GM11168 (cell line): ENCODE measurements around the gene SCGB1D2.

Experiments used
- in situ Hi-C: fragments of 300-500 bp; cut with MboI; formaldehyde crosslinking; loops from one replicate; pipeline ENCODE4 v1.12.0; 2022; ENCODE audit warnings: low sequenced_read_pairs; ENCODE audit not compliant: unreplicated experiment

SCGB1D2 gene

DNA sequence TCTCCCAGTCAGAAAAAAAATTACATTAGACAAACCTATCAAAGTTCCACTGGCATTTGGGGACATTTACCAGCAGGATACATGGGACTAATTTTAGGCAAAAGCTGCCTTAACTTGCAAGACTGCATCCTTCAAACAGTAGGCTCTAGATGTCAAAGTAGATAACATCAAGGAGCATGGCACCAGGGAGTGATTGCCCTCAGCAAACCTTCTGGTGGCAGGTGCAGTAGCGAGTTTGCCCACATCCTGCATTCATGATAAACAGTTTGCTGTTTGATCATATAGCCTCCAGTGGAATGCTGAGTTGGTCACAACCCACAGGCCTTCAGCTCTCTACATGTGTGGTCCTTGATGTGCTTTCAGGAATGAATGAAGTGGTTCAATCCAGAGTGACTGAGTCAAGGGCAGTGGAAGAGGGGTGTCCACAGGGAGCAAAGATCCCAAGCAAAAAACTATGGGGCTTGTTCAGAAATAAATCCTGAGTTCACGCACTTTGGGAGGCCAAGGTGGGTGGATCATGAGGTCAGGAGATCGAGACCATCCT lies 12.0 kb downstream of the SCGB1D2 start:
- in situ Hi-C loops: no loop called here

DNA sequence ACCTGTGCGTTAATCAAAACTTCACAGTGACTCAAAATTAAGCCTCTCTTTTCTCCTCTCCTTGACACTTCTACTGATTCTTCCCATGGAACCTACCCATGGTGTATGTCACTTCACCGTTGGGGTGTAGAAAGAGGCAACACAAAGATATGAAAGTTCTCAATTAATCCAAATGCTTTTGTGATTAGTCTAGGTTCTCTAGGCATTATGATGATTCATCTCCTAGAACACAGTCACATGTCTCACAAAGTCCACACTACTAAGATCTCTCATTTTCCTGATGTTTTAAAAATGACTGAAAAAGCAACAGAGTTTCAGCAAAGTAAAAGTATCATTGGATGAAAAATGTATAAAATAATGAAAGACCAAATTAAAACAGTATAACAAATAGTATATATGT lies 14.2 kb downstream of the SCGB1D2 start:
- in situ Hi-C loops: no loop called here

DNA sequence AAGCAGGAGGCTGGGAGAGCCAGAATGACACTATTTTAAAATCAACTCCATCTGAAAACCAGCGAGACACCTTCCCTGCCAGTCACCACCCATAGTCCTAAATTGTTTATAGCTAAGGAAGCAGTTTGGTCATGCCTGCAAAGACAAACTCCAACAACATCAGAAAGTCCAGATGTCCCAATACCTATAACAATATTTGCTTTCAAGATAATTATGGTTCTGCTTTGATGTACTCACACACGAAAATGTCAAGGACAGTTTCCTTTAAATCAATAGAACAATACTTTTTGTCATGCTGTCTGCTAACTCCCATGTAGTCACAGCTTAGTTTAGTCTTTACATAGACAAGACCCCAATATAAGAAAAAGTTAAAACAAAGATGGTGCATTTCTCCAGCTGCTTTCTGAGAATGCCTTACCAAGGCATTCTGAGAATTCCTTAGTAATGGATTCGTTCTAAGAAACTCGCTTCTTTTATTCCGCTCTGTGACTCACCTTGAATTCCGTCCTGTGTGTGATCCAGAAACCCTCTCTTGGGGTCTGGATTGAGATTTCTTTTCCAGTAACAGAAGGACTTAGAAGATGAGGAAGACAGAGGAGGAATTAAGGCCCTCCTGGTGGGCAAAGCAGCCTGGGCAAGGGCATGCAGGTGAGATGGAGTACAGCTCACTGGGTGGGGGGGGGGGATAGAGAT lies 18.4 kb downstream of the SCGB1D2 start:
- in situ Hi-C loops: no loop called here

DNA sequence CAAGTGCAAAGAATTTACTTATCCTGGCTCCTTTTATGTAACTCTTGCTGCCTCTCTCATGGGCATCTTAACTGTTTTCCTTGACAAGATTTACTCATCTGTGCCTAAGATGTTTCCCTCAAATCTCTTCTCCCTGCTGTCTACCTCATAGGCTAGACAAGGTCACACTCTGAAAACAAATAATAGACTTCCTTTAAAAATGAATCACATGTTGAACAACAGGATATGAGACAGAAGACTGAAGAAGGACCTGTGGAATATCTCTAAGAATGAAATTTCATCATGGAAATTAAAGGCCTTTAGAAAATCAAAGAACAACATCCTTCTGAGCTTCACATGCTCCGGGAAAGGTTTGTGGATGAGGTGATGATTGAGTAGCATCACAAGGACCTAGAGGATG lies 22.0 kb downstream of the SCGB1D2 start:
- in situ Hi-C loops: no loop called here

DNA sequence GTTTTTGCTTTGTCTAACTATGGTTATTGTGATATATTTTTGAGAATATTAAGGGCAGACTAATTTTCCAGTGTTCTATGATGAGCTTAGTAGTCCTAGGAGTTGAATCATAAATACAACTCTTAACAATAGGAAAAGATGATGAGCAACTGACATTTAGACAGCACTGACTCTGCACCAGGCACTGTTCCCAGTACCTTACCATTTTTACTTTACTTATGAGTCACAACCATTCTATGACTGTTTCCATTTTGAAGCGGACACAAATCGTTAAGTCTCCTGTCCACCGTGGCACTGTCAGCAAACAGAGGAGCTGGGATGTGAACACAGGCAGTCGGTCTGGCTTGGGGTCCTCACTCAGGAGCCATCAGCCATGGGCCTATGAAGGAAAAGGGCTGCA lies 24.5 kb downstream of the SCGB1D2 start:
- in situ Hi-C loops: no loop called here

DNA sequence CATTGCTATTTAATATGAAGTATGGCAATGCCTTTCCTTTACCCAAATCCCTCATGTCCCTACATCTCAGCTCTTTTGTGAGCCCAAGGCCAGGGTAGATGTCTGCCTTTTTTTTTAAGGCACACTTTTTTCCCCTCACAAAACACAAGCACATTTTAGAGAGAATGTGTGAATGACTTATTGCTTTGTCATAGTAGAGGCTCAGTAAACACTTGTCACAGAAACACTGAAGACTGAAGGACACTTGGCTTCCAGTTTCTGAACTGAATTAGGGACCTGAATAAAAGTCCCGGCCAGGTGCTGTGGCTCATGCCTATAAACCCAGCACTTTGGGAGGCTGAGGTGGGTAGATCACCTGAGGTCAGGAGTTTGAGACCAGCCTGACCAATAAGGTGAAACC lies 25.0 kb downstream of the SCGB1D2 start:
- in situ Hi-C loops: no loop called here

DNA sequence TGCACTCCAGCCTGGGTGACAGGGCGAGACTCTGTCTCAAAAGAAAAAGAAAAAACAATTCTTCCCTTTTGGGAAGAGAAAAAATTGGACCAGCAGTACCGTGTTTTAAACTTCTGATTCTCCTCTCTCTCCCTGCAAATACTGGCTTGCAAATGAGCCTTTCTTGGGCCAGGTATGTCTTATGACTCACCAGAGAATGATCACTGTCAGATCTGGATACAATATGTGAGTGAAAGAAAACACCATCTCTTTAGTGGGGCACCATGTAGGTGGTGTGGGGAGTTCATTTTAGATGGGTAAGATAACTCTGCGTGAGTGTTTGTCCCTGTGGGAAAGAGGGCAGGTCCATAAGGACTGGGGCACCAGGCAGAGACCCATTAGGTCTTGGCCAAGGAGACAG lies 25.5 kb downstream of the SCGB1D2 start:
- in situ Hi-C loops: no loop called here

DNA sequence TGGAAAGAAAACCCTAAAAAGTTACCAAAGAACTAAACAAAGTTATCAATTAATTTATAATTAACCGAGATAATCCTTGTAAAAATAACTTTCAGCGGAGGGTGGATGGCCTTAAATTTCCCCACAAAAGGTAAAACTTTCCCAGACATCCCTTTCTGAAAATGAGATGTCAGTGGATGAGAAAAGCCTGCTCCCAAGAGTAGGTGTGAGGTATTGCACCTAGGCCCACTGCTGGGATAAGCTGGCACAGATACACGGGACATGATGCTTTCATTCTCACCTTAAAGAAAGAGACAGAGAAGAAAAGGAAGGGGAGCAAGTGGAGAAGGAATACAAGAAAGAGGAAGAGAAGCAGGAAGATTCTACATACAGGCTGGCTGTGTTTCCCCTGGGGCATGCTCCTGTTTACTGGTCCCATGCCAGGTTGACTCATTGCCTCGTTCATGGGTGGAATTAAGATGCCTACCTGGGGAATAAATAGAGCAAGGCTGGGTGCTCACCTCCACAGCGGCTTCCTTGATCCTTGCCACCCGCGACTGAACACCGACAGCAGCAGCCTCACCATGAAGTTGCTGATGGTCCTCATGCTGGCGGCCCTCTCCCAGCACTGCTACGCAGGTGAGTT lies 27.7 kb downstream of the SCGB1D2 start, which contains the start of gene SCGB2A2:
Gene SCGB2A2, plus strand, starts transcription at position 505 of the 625 bp plus-strand sequence. Its CDS starts 59 bp downstream, at position 564.
- in situ Hi-C loops: no loop called here

DNA sequence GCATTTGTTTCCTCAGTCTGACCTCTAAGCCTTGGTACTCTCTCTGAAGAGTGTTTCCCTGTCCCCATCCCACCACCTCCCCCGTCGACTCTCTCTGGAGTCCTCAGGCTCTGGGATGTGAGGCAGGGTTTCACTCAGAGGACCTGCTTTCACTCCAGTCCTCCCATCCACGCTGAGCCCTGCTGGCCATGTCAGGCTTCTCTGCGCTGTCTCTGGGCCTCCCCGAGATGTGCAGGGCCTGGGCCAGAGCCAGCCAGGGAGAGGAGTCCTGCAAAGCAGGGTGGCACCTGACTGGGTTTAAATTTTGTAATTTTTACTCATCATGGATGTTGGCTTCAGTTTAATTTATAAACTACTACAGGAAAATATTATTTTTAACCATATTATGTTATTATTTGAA lies 31.2 kb downstream of the SCGB1D2 start:
- in situ Hi-C loops: no loop called here

DNA sequence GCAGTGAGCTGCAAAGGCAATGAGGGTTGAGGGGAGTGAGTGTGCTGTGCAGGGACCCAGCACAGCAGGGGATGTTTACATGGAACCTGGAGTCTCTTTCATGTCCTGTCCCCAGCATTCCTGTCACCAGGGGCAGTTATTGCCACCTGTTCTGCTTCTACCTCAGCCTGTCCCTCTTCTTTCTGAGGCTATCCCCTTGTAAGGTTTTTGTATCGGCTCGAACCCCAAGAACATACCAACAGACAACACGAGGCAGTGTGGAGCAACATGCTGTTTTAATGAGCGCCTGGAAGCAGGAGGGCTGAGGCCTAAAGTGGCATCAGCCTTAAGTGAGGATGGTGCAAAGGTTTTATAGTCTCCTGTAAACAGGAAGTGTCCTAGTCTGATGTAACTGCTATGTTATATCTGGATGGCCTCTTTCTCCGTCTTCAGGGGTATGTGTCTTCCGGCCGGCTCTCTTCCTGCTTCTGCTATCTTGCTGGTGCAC lies 31.8 kb downstream of the SCGB1D2 start:
- in situ Hi-C loops: no loop called here

DNA sequence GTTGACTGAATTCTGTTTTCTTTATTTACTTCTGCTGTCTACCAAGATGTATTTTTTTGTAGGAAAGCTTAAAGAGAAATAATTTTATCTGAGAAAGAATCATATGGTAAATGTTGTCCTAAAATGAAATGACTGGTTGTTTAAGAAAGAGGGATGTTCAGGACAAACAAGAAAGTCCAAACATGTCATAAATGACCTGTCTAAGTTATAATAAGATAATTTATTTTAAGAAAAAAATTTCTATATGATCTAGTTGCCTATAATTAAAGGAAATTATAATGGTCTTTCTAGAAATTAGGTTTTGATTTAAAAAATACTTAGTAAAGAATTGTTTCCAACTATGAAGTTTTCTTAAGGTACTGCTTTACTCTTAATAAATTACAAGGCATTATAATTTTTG lies 38.4 kb downstream of the SCGB1D2 start:
- in situ Hi-C loops: no loop called here
